Transverse colon (tissue), 4 donors: Measurements from ENCODE around the gene CPA3.

Experiments used
- POLR2A ChIP-seq: fragments of 450-650 bp; IDR thresholded peaks from one replicate; pipeline ENCODE4 v1.6.1; 2016; ENCODE audit warnings: antibody characterized with exemption, mild to moderate bottlenecking, moderate library complexity
- POLR2AphosphoS5 ChIP-seq, 3 donors: sonication (generic); formaldehyde crosslinking; IDR thresholded peaks; one replicate each; pipeline ENCODE4 v1.6.1; 2016; ENCODE audit warnings: antibody characterized with exemption in 3 of 3
- TF ChIP-seq, protein P1 (sequence below), 5 experiments: fragments of 200-600 bp in 3 of 5; fragments of 450-650 bp in 2 of 5; sonication (generic) in 3 of 5; IDR thresholded peaks; 1 replicate in 2 of 5; 2 replicates in 3 of 5; pipeline ENCODE4 v1.5.1; 2016 to 2017; ENCODE audit warnings: antibody characterized with exemption in 5 of 5, inconsistent platforms in 3 of 5, mild to moderate bottlenecking in 2 of 5, moderate library complexity in 1 of 5

DNA sequence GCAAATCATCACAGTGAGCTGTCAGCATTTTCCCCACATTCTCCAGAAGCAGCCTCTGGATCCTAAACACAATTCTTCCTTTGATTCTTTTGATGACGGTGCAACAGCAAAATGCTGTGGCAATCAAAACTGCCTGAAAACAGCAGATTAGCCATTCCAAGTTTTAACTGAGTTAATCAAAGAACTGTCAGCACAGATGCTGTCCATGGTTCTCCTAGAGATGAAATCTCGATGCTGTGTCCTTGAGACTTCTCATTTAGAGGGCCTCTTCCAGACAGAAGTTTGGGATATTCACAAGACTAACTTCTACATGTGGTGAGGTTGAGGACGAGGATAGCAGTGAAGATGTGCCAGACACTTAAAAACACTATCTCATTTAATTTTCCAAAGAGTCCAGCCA, 75.9 kb downstream of the CPA3 start:
- no peak for TF ChIP-seq POLR2A
- TF ChIP-seq, protein P1, sequence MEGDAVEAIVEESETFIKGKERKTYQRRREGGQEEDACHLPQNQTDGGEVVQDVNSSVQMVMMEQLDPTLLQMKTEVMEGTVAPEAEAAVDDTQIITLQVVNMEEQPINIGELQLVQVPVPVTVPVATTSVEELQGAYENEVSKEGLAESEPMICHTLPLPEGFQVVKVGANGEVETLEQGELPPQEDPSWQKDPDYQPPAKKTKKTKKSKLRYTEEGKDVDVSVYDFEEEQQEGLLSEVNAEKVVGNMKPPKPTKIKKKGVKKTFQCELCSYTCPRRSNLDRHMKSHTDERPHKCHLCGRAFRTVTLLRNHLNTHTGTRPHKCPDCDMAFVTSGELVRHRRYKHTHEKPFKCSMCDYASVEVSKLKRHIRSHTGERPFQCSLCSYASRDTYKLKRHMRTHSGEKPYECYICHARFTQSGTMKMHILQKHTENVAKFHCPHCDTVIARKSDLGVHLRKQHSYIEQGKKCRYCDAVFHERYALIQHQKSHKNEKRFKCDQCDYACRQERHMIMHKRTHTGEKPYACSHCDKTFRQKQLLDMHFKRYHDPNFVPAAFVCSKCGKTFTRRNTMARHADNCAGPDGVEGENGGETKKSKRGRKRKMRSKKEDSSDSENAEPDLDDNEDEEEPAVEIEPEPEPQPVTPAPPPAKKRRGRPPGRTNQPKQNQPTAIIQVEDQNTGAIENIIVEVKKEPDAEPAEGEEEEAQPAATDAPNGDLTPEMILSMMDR (IDR thresholded peaks at IDR 0.05) = no peak
- TF ChIP-seq POLR2AphosphoS5 (IDR thresholded peaks at IDR 0.05) = no peak
